IMR-90 (cell line): Measurements from ENCODE around the gene GIMD1.

ENCODE experiments used
- CTCF ChIP-seq: conservative IDR thresholded peaks from 2 replicates; pipeline ENCODE4 v1.5.1; 2012; ENCODE audit warnings: mild to moderate bottlenecking, low read depth, low read length, improper control_type of control experiment
- FOS ChIP-seq: fragments of 150-350 bp; IDR thresholded peaks from 2 replicates; pipeline ENCODE4 v1.6.1; 2016; ENCODE audit warnings: low read depth, low read length
- MAZ ChIP-seq: IDR thresholded peaks from 2 replicates; pipeline ENCODE4 v1.6.1; 2012; ENCODE audit warnings: low read depth, mild to moderate bottlenecking, low read length, improper control_type of control experiment, moderate library complexity, borderline replicate concordance
- NFE2L2 ChIP-seq: fragments of 150-350 bp; IDR thresholded peaks from 2 replicates; pipeline ENCODE4 v1.6.1; 2016; ENCODE audit warnings: low read depth, mild to moderate bottlenecking, low read length
- POLR2A ChIP-seq: IDR thresholded peaks from 2 replicates; pipeline ENCODE4 v1.6.1; 2012; ENCODE audit warnings: mild to moderate bottlenecking, low read depth, low read length
- RAD21 ChIP-seq: IDR thresholded peaks from 2 replicates; pipeline ENCODE4 v1.6.1; 2012; ENCODE audit warnings: low read length, improper control_type of control experiment
- RCOR1 ChIP-seq: IDR thresholded peaks from 2 replicates; pipeline ENCODE4 v1.6.1; 2012; ENCODE audit warnings: mild to moderate bottlenecking, low read length, improper control_type of control experiment; ENCODE audit not compliant: insufficient replicate concordance
- RFX5 ChIP-seq: IDR thresholded peaks from 2 replicates; pipeline ENCODE4 v1.8.0; 2012; ENCODE audit warnings: low read depth, mild to moderate bottlenecking, low read length, moderate library complexity
- SMC3 ChIP-seq: fragments of 150-350 bp; IDR thresholded peaks from 2 replicates; pipeline ENCODE4 v1.6.1; 2016; ENCODE audit warnings: low read depth, mild to moderate bottlenecking, antibody characterized with exemption, low read length, moderate library complexity
- TF ChIP-seq, protein P1 (sequence below): fragments of 150-350 bp; IDR thresholded peaks from 2 replicates; pipeline ENCODE4 v1.6.1; 2016; ENCODE audit warnings: low read depth, mild to moderate bottlenecking, low read length, moderate library complexity, borderline replicate concordance
- TF ChIP-seq, protein P2 (sequence below): fragments of 150-350 bp; IDR thresholded peaks from 2 replicates; pipeline ENCODE4 v1.6.1; 2017; ENCODE audit warnings: mild to moderate bottlenecking, antibody characterized with exemption, low read length, low read depth

- TF ChIP-seq CTCF (no peak), RFX5 (no peak), POLR2A (no peak), RAD21 (no peak), FOS (no peak), NFE2L2 (no peak), MAZ (no peak), RCOR1 (no peak), SMC3 (no peak)
- TF ChIP-seq, protein P1, sequence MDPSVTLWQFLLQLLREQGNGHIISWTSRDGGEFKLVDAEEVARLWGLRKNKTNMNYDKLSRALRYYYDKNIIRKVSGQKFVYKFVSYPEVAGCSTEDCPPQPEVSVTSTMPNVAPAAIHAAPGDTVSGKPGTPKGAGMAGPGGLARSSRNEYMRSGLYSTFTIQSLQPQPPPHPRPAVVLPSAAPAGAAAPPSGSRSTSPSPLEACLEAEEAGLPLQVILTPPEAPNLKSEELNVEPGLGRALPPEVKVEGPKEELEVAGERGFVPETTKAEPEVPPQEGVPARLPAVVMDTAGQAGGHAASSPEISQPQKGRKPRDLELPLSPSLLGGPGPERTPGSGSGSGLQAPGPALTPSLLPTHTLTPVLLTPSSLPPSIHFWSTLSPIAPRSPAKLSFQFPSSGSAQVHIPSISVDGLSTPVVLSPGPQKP, result no peak
- TF ChIP-seq, protein P2, sequence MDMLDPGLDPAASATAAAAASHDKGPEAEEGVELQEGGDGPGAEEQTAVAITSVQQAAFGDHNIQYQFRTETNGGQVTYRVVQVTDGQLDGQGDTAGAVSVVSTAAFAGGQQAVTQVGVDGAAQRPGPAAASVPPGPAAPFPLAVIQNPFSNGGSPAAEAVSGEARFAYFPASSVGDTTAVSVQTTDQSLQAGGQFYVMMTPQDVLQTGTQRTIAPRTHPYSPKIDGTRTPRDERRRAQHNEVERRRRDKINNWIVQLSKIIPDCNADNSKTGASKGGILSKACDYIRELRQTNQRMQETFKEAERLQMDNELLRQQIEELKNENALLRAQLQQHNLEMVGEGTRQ, result no peak
Observed at GRCh38 chr4:106344647-106344970, 24.0 kb downstream of the GIMD1 start.
